ENCODE results near the gene OPN5.

The OPN5 gene

DNA sequence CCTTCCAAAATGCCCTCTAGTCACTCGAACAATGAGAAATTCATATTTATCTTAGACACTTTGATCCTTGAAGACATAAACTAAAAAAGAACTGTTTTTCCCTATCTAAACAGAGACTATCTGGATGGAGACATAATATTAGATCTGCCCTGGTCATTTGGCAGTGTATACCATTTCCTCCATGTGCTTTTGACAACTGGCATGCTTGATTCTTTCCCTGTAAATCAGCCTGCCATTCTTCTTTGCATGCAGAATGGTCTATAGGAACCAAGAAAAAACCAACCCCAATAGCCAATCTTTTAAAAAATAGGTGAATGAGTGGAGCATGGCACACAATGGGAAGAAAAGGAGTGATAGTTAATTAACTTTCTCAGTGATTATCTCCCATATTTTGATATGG lies 93.8 kb downstream of the OPN5 start:
- no peak for DNase-seq

Measured in SW 1271 (cell line).